ENCODE measurements around the gene CD7.
A peak's percentile ranks its signal among the peaks of the same experiment; 100 is the strongest.

The CD7 gene

GRCh38 chr17:82334622-82335394 lies 17.4 kb upstream of the CD7 start:
- H3K4me1 ChIP-seq (ENCODE audit: low read depth, poor library complexity, severe bottlenecking): peaks cover 53% of the 10 kb centered on the region
- no peaks in the 10 kb centered on the region for H3K79me2 ChIP-seq (ENCODE audit: insufficient read depth, low read depth)
- H2AFZ ChIP-seq (ENCODE audit: low read depth): peak overlapping the region; percentile 90
- peak overlapping the region; percentile 100 for H3K4me2 ChIP-seq
- H3K27me3 ChIP-seq (ENCODE audit: insufficient read depth, low read depth): peaks cover 3% of the 10 kb centered on the region; the same call in 1 of the 2 replicates
- H3K4me3 ChIP-seq (IDR thresholded peaks at IDR 0.05; ENCODE audit: insufficient read depth, low read depth, low read length): no peak overlapping the region
- peak overlapping the region; percentile 76 for H3K9ac ChIP-seq
- peak overlapping the region; percentile 65 for H3K27ac ChIP-seq
- no peaks in the 10 kb centered on the region for H4K20me1 ChIP-seq (ENCODE audit: insufficient read depth)
- no peaks in the 10 kb centered on the region for H3K36me3 ChIP-seq (ENCODE audit: insufficient read depth)
- TF ChIP-seq, protein P1, sequence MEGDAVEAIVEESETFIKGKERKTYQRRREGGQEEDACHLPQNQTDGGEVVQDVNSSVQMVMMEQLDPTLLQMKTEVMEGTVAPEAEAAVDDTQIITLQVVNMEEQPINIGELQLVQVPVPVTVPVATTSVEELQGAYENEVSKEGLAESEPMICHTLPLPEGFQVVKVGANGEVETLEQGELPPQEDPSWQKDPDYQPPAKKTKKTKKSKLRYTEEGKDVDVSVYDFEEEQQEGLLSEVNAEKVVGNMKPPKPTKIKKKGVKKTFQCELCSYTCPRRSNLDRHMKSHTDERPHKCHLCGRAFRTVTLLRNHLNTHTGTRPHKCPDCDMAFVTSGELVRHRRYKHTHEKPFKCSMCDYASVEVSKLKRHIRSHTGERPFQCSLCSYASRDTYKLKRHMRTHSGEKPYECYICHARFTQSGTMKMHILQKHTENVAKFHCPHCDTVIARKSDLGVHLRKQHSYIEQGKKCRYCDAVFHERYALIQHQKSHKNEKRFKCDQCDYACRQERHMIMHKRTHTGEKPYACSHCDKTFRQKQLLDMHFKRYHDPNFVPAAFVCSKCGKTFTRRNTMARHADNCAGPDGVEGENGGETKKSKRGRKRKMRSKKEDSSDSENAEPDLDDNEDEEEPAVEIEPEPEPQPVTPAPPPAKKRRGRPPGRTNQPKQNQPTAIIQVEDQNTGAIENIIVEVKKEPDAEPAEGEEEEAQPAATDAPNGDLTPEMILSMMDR (conservative IDR thresholded peaks at IDR 0.05; ENCODE audit: low read depth, low read length): no peak

- H3K27me3 ChIP-seq (ENCODE audit: insufficient read depth, low read depth): peaks cover 3% of the 10 kb centered on the region; the same call in 1 of the 2 replicates
- H3K36me3 ChIP-seq (ENCODE audit: insufficient read depth): no peaks in the 10 kb centered on the region
- H3K4me1 ChIP-seq (ENCODE audit: low read depth, poor library complexity, severe bottlenecking): peaks cover 58% of the 10 kb centered on the region
- H2AFZ ChIP-seq (ENCODE audit: low read depth): peak overlapping the region; percentile 90
- peak overlapping the region; percentile 76; the same call in 1 of the 2 replicates for H3K9ac ChIP-seq
- H3K4me3 ChIP-seq (IDR thresholded peaks at IDR 0.05; ENCODE audit: insufficient read depth, low read depth, low read length): no peak overlapping the region
- no peaks in the 10 kb centered on the region for H4K20me1 ChIP-seq (ENCODE audit: insufficient read depth)
- peak overlapping the region; percentile 100 for H3K4me2 ChIP-seq
- no peaks in the 10 kb centered on the region for H3K79me2 ChIP-seq (ENCODE audit: insufficient read depth, low read depth)
- TF ChIP-seq, protein P1 (conservative IDR thresholded peaks at IDR 0.05; ENCODE audit: low read depth, low read length): no peak
- peak overlapping the region; percentile 65; the same call in 1 of the 2 replicates for H3K27ac ChIP-seq
Measured at GRCh38 chr17:82334204-82334621, 16.8 kb upstream of the CD7 start.

GRCh38 chr17:82333279-82334171 lies 16.1 kb upstream of the CD7 start, which contains the start of gene SECTM1:
TSS of gene SECTM1 (minus strand) at chr17:82333766. CDS start at chr17:82327240, 6,526 bp downstream.
- H2AFZ ChIP-seq (ENCODE audit: low read depth): peak within 1 kb of the TSS; percentile 90
- H3K79me2 ChIP-seq (ENCODE audit: insufficient read depth, low read depth): no peaks in the 10 kb centered on the region
- peak within 1 kb of the TSS; percentile 76 for H3K9ac ChIP-seq
- no peaks in the 10 kb centered on the region for H3K36me3 ChIP-seq (ENCODE audit: insufficient read depth)
- H3K4me2 ChIP-seq: peak within 1 kb of the TSS; percentile 100
- H3K4me3 ChIP-seq (IDR thresholded peaks at IDR 0.05; ENCODE audit: insufficient read depth, low read depth, low read length): no peak within 1 kb of the TSS
- TF ChIP-seq, protein P1 (conservative IDR thresholded peaks at IDR 0.05; ENCODE audit: low read depth, low read length): no peak
- H4K20me1 ChIP-seq (ENCODE audit: insufficient read depth): no peaks in the 10 kb centered on the region
- peaks cover 63% of the 10 kb centered on the region for H3K4me1 ChIP-seq (ENCODE audit: low read depth, poor library complexity, severe bottlenecking)
- peaks cover 3% of the 10 kb centered on the region; the same call in 1 of the 2 replicates for H3K27me3 ChIP-seq (ENCODE audit: insufficient read depth, low read depth)
- peak within 1 kb of the TSS; percentile 65 for H3K27ac ChIP-seq

GRCh38 chr17:82332669-82333278 lies 15.4 kb upstream of the CD7 start:
- H3K27me3 ChIP-seq (ENCODE audit: insufficient read depth, low read depth): no peaks in the 10 kb centered on the region
- peak overlapping the region; percentile 41; the same call in 1 of the 2 replicates for H3K4me2 ChIP-seq
- peak overlapping the region; percentile 32; the same call in 1 of the 2 replicates for H2AFZ ChIP-seq (ENCODE audit: low read depth)
- H3K4me3 ChIP-seq (IDR thresholded peaks at IDR 0.05; ENCODE audit: insufficient read depth, low read depth, low read length): no peak overlapping the region
- no peaks in the 10 kb centered on the region for H4K20me1 ChIP-seq (ENCODE audit: insufficient read depth)
- TF ChIP-seq, protein P1 (conservative IDR thresholded peaks at IDR 0.05; ENCODE audit: low read depth, low read length): no peak
- peak overlapping the region; percentile 20; the same call in 1 of the 2 replicates for H3K9ac ChIP-seq
- no peaks in the 10 kb centered on the region for H3K36me3 ChIP-seq (ENCODE audit: insufficient read depth)
- no peak overlapping the region for H3K27ac ChIP-seq
- peaks cover 67% of the 10 kb centered on the region for H3K4me1 ChIP-seq (ENCODE audit: low read depth, poor library complexity, severe bottlenecking)
- H3K79me2 ChIP-seq (ENCODE audit: insufficient read depth, low read depth): no peaks in the 10 kb centered on the region
